Tibial nerve (tissue), 4 donors: ENCODE data around the gene ALDOA. TPM values are rescaled to one million over a fixed set of nuclear protein-coding genes. Genes with fewer than 3 reads are reported as not detected.

Source experiments
- DNase-seq, 2 donors: peaks; one replicate each; pipeline ENCODE4 v3.0.0-alpha.2; 2019; ENCODE audit warnings: low spot score in 2 of 2
- H3K27ac ChIP-seq, 4 donors: fragments of 200-600 bp; sonication (generic) in 3 of 4; one replicate each; pipeline ENCODE4 v1.5.1; 2017 to 2019; ENCODE audit warnings: mild to moderate bottlenecking in 1 of 4
- H3K27me3 ChIP-seq, 2 donors: fragments of 200-600 bp; sonication (generic) in 1 of 2; one replicate each; pipeline versions ENCODE4 v1.5.1 to v1.6.0; 2017 to 2019
- H3K36me3 ChIP-seq, 3 donors: fragments of 200-600 bp; sonication (generic); one replicate each; pipeline ENCODE4 v1.5.1; 2018 to 2019
- H3K4me1 ChIP-seq, 4 donors: fragments of 200-600 bp; sonication (generic) in 3 of 4; one replicate each; pipeline ENCODE4 v1.5.1; 2017 to 2019
- H3K4me3 ChIP-seq, 4 donors: fragments of 200-600 bp; sonication (generic) in 3 of 4; one replicate each; pipeline ENCODE4 v1.5.1; 2017 to 2019; ENCODE audit warnings: mild to moderate bottlenecking in 1 of 4, moderate library complexity in 1 of 4
- H3K9me3 ChIP-seq, 4 donors: fragments of 200-600 bp; sonication (generic) in 3 of 4; one replicate each; pipeline ENCODE4 v1.5.1; 2017 to 2019
- EP300 ChIP-seq, 2 donors: sonication (generic); formaldehyde crosslinking; IDR thresholded peaks; one replicate each; pipeline ENCODE4 v1.6.1; 2017; ENCODE audit warnings: antibody characterized with exemption in 2 of 2, mild to moderate bottlenecking in 1 of 2
- POLR2A ChIP-seq, 2 donors: fragments of 450-650 bp; IDR thresholded peaks; one replicate each; pipeline ENCODE4 v1.6.1; 2017; ENCODE audit warnings: antibody characterized with exemption in 2 of 2, mild to moderate bottlenecking in 2 of 2, moderate library complexity in 2 of 2
- WGBS, 2 donors: methylation state at CpG; one replicate each; pipeline ENCODE4 v1.1.5; 2018; 5-methylcytosine and 5-hydroxymethylcytosine counted together
- total RNA-seq, 4 donors: library from RNA; depleted of rRNA; stranded (reverse); fragments of >200 nt; gene quantifications; one replicate each; pipeline ENCODE4 v1.1.0, GENCODE V29; 2016
- TF ChIP-seq, protein P1 (sequence below), 5 experiments: fragments of 200-600 bp in 3 of 5; fragments of 450-650 bp in 2 of 5; sonication (generic) in 3 of 5; IDR thresholded peaks; one replicate each; pipeline ENCODE4 v1.5.1; 2016 to 2019; ENCODE audit warnings: antibody characterized with exemption in 5 of 5, mild to moderate bottlenecking in 3 of 5, moderate library complexity in 2 of 5

Gene ALDOA
- total RNA-seq, 4 donors from 2014 or later: 474 to 649 (median 487) TPM

DNA sequence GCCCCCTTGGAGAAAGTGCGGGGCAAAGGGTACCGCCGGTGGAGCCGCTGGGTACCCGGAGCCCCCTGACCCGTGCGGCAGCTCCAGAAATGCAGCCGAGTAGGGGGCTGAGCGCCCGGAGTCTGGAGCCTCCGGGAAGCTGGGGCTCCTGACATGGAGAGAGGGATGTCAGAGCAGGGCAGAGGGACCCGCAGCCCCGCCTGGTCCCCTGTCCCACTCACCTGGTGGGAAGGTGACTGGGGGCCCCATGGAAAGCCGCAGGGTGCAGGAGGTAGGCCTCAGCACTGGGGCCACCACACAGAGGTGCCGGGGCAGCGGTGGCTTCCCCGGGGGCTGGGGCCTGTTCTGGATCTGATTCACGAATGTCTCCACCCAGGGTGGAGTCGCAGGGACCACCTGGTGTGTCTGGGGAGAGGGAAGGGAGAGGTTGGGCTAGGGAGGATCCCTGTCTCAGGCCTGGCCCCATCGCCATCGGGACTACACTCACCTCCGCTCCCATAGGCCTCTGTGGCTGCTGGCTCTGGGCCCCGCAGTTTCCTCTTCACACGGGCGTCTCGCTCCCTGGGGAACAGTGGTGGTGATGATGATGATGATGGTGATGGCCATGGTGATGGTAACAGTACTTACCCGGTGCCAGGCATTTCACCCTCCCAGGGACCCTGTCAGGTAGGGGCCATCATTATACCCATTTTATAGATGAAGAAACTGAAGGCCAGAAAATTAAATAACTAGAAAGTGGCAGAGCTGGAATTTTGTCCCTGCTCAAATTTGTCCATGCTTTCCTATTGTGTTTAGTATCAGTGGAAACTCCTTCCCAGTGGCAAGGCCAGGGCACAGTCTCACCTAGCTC lies 21.0 kb downstream of the ALDOA start:
- Histone ChIP-seq H3K27me3 (no peaks in the 10 kb centered on the region), H3K4me1 (peaks cover 0 to 42% (median 9%) of the 10 kb centered on the region in 4 donors), H3K4me3 (no peak overlapping the region), H3K36me3 (peaks cover 0 to 61% (median 16%) of the 10 kb centered on the region in 3 donors), H3K27ac (peak overlapping the region in 3 of 4 donors; percentile 15 to 63 (median 40)), H3K9me3 (no peaks in the 10 kb centered on the region)
- no peak for DNase-seq
- TF ChIP-seq POLR2A (IDR thresholded peaks at IDR 0.05) (no peak), EP300 (IDR thresholded peaks at IDR 0.05) (no peak)
- whole genome bisulfite sequencing, 2 donors: 77 to 82% methylated on average over 16 to 27 of the region's 27 CpGs

DNA sequence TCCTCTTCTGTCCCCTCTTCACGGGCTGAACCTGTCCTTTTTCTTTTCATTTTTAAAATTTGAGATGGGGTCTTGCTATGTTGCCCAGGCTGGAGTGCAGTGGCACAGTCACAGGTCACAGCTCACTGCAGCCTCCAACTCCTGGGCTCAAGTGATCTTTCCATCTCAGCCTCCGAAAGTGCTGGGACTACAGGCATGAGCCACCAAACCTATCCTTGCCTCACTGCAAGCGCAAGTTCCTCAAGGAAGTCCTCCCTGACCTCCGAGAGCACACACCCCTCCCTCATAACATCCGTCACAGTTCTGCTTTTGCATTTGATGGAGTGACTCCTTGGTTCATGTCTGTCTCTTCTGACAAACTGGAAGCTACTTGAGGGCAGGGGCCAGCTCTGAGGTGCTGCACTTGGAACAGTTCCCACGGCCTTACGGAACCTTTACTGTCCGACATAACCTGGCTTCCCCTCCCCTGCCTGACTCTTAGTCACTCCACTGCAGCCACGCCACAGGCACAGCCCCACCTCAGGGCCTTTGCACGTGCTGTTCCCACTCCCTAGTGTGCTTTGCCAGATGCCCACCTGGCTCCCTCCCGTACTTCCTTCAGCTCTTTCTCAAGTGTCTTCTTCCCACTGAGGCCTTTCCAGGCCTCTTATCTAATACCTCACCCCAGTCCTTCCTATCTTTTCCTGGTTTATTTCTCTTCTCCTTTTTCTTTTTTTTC lies 21.8 kb downstream of the ALDOA start:
- no peak for DNase-seq
- TF ChIP-seq EP300 (IDR thresholded peaks at IDR 0.05) (no peak), POLR2A (IDR thresholded peaks at IDR 0.05) (no peak)
- Histone ChIP-seq H3K36me3 (peaks cover 0 to 52% (median 14%) of the 10 kb centered on the region in 3 donors), H3K27ac (no peak overlapping the region), H3K4me3 (no peak overlapping the region), H3K9me3 (no peaks in the 10 kb centered on the region), H3K4me1 (peaks cover 0 to 50% (median 15%) of the 10 kb centered on the region in 4 donors), H3K27me3 (no peaks in the 10 kb centered on the region)
- 87 to 91% methylated on average over 11 of the region's 11 CpGs for WGBS, 2 donors

DNA sequence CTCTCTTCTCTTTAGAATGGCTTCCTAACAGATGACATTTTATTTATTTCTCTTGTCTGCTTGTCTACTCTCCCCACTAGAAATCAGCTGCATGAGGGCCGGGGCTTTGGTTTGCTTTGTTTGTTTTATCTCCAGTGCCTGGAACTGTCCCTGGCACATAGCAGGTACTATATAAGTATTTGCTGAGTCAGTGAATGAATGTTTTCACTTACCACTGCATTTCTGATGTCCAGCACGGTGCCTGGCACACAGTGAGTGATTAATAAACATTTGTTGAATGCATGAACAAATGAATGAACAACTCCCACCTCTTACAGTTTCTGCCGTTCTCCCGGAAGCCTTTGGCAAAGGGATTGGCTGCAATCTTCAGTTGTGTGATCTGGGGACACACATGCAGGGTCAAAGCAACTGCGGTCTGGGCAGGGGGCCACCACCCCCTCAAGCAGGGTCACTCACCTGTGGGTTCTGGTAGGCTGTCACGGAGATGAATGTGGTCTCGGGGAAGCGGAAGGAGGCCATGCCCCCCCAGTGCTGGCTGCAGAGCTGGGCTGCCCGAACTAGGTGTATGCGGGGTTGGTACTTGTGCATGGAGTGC lies 22.8 kb downstream of the ALDOA start:
- no peaks in the 10 kb centered on the region for H3K9me3 ChIP-seq
- H3K4me3 ChIP-seq: no peak overlapping the region
- no peak for DNase-seq
- H3K4me1 ChIP-seq: peaks cover 0 to 60% (median 17%) of the 10 kb centered on the region in 4 donors
- 67 to 74% methylated on average over 10 of the region's 10 CpGs for WGBS, 2 donors
- no peaks in the 10 kb centered on the region for H3K27me3 ChIP-seq
- peaks cover 0 to 47% (median 4%) of the 10 kb centered on the region in 3 donors for H3K36me3 ChIP-seq
- H3K27ac ChIP-seq: no peak overlapping the region
- no peak for TF ChIP-seq POLR2A (IDR thresholded peaks at IDR 0.05)
- TF ChIP-seq EP300 (IDR thresholded peaks at IDR 0.05): no peak
- TF ChIP-seq, protein P1, sequence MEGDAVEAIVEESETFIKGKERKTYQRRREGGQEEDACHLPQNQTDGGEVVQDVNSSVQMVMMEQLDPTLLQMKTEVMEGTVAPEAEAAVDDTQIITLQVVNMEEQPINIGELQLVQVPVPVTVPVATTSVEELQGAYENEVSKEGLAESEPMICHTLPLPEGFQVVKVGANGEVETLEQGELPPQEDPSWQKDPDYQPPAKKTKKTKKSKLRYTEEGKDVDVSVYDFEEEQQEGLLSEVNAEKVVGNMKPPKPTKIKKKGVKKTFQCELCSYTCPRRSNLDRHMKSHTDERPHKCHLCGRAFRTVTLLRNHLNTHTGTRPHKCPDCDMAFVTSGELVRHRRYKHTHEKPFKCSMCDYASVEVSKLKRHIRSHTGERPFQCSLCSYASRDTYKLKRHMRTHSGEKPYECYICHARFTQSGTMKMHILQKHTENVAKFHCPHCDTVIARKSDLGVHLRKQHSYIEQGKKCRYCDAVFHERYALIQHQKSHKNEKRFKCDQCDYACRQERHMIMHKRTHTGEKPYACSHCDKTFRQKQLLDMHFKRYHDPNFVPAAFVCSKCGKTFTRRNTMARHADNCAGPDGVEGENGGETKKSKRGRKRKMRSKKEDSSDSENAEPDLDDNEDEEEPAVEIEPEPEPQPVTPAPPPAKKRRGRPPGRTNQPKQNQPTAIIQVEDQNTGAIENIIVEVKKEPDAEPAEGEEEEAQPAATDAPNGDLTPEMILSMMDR (IDR thresholded peaks at IDR 0.05): no peak

DNA sequence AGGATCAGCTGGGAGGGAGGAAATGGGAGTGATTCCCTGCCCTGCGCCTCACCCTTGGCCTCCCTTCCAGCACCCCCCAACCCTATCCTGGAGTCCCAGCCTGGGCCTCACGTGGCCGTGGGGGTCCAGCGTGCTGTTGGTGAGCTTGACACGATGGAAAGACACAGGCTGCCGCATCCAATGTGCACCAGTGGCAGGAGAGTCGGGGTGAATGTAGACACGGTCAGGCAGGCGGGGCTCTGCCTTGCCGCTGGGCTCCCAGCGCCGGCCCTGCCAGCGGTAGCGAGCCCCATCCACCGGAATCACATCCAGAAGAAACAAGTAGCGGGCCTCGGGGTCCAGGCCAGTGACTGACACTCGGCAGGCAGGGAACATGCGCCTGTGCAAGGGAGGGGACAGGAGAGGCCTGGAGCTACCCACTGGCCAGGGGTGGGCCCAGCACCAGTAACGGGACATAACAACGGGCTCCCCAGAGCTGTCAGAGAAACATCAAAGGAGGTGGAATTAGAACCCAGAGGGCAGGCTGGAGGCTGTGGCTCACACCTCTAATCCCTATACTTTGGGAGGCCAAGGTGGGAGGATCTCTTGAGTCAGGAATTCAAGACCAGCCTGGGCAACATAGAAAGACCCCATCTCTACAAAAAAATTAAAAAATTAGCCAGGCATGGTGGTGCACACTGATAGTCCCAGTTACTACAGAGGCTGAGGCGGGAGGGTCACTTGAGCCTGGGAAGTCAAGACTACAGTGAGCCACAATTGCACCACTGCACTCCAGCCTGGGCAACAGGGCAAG lies 23.5 kb downstream of the ALDOA start:
- H3K27me3 ChIP-seq: no peaks in the 10 kb centered on the region
- H3K27ac ChIP-seq: no peak overlapping the region
- H3K4me1 ChIP-seq: peaks cover 0 to 67% (median 18%) of the 10 kb centered on the region in 4 donors
- H3K36me3 ChIP-seq: peaks cover under 1 to 47% (median 3%) of the 10 kb centered on the region in 3 donors
- DNase-seq: no peak
- no peak overlapping the region for H3K4me3 ChIP-seq
- WGBS, 2 donors: 75 to 84% methylated on average over 12 to 22 of the region's 22 CpGs
- TF ChIP-seq EP300 (IDR thresholded peaks at IDR 0.05): no peak
- no peak for TF ChIP-seq POLR2A (IDR thresholded peaks at IDR 0.05)
- TF ChIP-seq, protein P1 (IDR thresholded peaks at IDR 0.05): no peak
- H3K9me3 ChIP-seq: no peaks in the 10 kb centered on the region

DNA sequence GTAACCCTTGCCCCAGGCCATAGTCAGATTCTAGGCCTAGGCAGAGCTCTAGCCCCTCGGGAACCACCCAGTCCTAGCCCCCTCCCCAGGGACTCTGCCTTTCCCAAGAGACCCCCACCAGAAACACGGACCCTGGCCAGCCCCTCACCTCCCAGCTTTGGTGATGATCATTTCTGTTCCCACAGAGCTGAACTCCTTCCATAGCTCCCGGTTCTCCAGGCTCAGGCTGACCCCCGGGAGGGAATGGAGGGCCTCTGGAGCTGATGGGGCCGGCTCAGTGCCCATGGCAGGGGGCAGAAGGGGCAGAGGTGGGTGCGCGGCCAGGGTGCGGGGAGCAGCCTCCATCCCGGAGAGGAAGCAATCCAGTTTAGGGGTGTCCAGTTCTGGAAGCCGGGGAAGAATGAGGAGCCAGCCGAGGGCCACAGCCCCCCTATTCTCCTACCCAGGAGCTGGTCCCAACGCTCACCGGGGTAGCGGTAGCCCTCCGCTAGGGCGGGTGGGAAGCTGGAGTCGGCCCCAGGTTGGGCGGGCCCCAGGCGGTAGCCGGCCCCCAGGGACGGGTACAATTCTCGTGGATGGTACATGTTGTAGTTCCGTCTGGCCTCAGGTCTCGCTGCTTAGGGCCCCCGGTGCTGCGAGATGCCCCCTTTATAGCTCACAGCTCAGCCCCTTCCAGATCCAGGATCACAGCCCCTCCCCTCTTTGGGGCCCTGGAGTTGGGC lies 25.2 kb downstream of the ALDOA start:
- Histone ChIP-seq H3K4me3 (peak overlapping the region in 1 of 4 donors; percentile 65), H3K36me3 (peaks cover 5 to 41% (median 5%) of the 10 kb centered on the region in 3 donors), H3K9me3 (no peaks in the 10 kb centered on the region), H3K4me1 (peaks cover 0 to 63% (median 32%) of the 10 kb centered on the region in 4 donors), H3K27ac (peak overlapping the region in 3 of 4 donors; percentile 83 to 90 (median 85)), H3K27me3 (no peaks in the 10 kb centered on the region)
- no peak for DNase-seq
- no peak for TF ChIP-seq POLR2A (IDR thresholded peaks at IDR 0.05)
- TF ChIP-seq, protein P1 (IDR thresholded peaks at IDR 0.05): no peak
- TF ChIP-seq EP300 (IDR thresholded peaks at IDR 0.05): no peak
- 59 to 71% methylated on average over 14 to 26 of the region's 26 CpGs for WGBS, 2 donors
